Neural progenitor cell (in vitro differentiated cells): ENCODE data around the gene EEIG1. TPM values are rescaled to one million over a fixed set of nuclear protein-coding genes. Genes with fewer than 3 reads are reported as not detected.

Experiments used
- DNase-seq: peaks from one replicate; pipeline ENCODE4 v3.0.0-alpha.2; 2016; ENCODE audit warnings: low spot score
- H2AFZ ChIP-seq: fragments of 200-600 bp; sonication (generic); replicated peaks from 2 replicates; pipeline ENCODE4 v1.6.1; 2016; ENCODE audit warnings: antibody characterized with exemption
- H3F3A ChIP-seq: fragments of 200-600 bp; sonication (generic); 2 replicates; pipeline ENCODE4 v1.6.1; 2016; ENCODE audit warnings: antibody characterized with exemption, low read depth
- H3K27ac ChIP-seq: fragments of 200-600 bp; sonication (generic); 2 replicates; pipeline ENCODE4 v1.5.1; 2016; ENCODE audit warnings: mild to moderate bottlenecking
- H3K27me3 ChIP-seq: fragments of 200-600 bp; sonication (generic); 2 replicates; pipeline ENCODE4 v1.6.1; 2016; ENCODE audit warnings: mild to moderate bottlenecking, moderate library complexity
- H3K36me3 ChIP-seq: fragments of 200-600 bp; sonication (generic); 2 replicates; pipeline ENCODE4 v1.5.1; 2016
- H3K4me1 ChIP-seq: fragments of 200-600 bp; sonication (generic); 2 replicates; pipeline ENCODE4 v1.6.1; 2016; ENCODE audit warnings: mixed run types
- H3K4me2 ChIP-seq: fragments of 200-600 bp; sonication (generic); 2 replicates; pipeline ENCODE4 v1.6.1; 2016
- H3K4me3 ChIP-seq: fragments of 200-600 bp; sonication (generic); 2 replicates; pipeline ENCODE4 v1.5.1; 2016
- H3K79me2 ChIP-seq: fragments of 200-600 bp; sonication (generic); 2 replicates; pipeline ENCODE4 v1.6.1; 2016; ENCODE audit warnings: low read depth
- H3K9ac ChIP-seq: fragments of 200-600 bp; sonication (generic); 2 replicates; pipeline ENCODE4 v1.6.1; 2016
- H3K9me3 ChIP-seq: fragments of 200-600 bp; sonication (generic); 2 replicates; pipeline ENCODE4 v1.5.1; 2016; ENCODE audit warnings: low read depth
- H4K20me1 ChIP-seq: fragments of 200-600 bp; sonication (generic); 2 replicates; pipeline ENCODE4 v1.6.1; 2016; ENCODE audit warnings: low read depth
- H3K27ac Mint-ChIP-seq: 3 replicates; pipeline ENCODE4 v1.8.0; 2021; ENCODE audit warnings: mixed read lengths
- H3K27me3 Mint-ChIP-seq: 2 replicates; pipeline ENCODE4 v1.8.0; 2022; ENCODE audit warnings: low read depth, mild to moderate bottlenecking, inconsistent platforms, moderate library complexity, mixed read lengths; ENCODE audit not compliant: insufficient read depth
- H3K36me3 Mint-ChIP-seq: 3 replicates; pipeline ENCODE4 v1.8.0; 2021; ENCODE audit warnings: mixed read lengths
- H3K4me1 Mint-ChIP-seq: 3 replicates; pipeline ENCODE4 v1.8.0; 2021; ENCODE audit warnings: mixed read lengths
- H3K4me3 Mint-ChIP-seq: 3 replicates; pipeline ENCODE4 v1.8.0; 2021; ENCODE audit warnings: mild to moderate bottlenecking, moderate library complexity, mixed read lengths
- H3K9me3 Mint-ChIP-seq: 3 replicates; pipeline ENCODE4 v1.8.0; 2020; ENCODE audit warnings: mixed read lengths
- EZH2 ChIP-seq: fragments of 200-600 bp; sonication (generic); IDR thresholded peaks from 2 replicates; pipeline ENCODE4 v1.6.1; 2017; ENCODE audit warnings: antibody characterized with exemption, mild to moderate bottlenecking, moderate library complexity
- EZH2phosphoT487 ChIP-seq: fragments of 200-600 bp; sonication (generic); IDR thresholded peaks from 2 replicates; pipeline ENCODE4 v1.6.1; 2017; ENCODE audit warnings: antibody characterized with exemption
- total RNA-seq: library from RNA; depleted of rRNA; stranded (reverse); fragments of >200 nt; gene quantifications from 2 replicates; pipeline ENCODE4 v1.2.3, GENCODE V29; 2015; ENCODE audit warnings: low replicate concordance
- TF ChIP-seq, protein P1 (sequence below): fragments of 200-600 bp; sonication (generic); IDR thresholded peaks from 2 replicates; pipeline ENCODE4 v1.5.1; 2017; ENCODE audit warnings: antibody characterized with exemption, mild to moderate bottlenecking

The EEIG1 gene
- total RNA-seq, 1 donor from 2014 or later, result 8.8 TPM

DNA sequence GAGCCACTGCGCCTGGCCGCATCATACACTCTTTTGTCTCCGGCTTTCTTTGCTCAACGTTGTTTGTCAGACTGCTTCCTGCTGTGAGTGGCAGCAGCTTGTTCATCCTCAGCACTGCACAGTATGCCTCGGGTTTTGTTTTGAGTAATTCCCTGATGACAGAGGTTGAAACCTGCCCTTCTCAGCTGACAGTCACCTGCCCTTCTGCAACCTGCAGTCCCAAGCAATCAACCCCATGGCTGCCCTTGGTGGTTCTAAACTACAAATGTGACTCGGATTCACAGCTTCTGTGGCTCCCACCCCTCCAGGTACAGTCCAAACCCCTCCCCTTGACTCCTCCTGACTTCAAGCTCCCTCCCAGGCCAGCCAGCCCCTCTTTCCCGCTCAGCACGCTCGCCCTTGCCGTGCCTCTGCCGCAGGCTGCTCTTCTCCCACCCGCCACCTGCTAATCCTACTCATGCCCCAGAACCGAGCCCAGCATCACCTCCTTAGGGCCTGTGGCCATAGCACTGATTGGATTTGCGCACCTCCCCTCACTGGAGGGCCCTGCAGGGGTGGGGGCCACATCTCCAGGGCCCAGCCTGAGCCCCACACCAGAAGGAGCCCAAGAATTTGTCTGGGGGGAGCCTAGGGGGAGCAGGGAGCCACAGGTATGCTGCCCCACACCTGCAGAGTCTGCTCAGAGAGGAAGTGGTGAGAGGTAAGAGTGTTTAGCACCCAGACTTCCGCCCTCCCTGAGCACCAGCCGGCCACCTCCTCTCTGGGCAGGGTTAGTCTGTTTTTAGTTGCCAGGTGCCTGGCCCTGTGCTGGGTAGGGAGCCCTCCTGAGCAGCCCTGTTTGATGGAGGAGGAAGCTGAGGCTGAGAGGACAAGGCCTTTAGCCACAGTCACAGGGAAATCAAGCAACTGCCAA is 10.1 kb downstream of the EEIG1 start:
- Mint-ChIP-seq H3K4me3 (peak overlapping the region; percentile 56), H3K27me3 (peaks cover 2% of the 10 kb centered on the region), H3K36me3 (no peaks in the 10 kb centered on the region), H3K9me3 (no peaks in the 10 kb centered on the region), H3K4me1 (peaks cover 76% of the 10 kb centered on the region), H3K27ac (peak overlapping the region; percentile 13)
- TF ChIP-seq EZH2phosphoT487 (no peak), EZH2 (no peak)
- TF ChIP-seq, protein P1, sequence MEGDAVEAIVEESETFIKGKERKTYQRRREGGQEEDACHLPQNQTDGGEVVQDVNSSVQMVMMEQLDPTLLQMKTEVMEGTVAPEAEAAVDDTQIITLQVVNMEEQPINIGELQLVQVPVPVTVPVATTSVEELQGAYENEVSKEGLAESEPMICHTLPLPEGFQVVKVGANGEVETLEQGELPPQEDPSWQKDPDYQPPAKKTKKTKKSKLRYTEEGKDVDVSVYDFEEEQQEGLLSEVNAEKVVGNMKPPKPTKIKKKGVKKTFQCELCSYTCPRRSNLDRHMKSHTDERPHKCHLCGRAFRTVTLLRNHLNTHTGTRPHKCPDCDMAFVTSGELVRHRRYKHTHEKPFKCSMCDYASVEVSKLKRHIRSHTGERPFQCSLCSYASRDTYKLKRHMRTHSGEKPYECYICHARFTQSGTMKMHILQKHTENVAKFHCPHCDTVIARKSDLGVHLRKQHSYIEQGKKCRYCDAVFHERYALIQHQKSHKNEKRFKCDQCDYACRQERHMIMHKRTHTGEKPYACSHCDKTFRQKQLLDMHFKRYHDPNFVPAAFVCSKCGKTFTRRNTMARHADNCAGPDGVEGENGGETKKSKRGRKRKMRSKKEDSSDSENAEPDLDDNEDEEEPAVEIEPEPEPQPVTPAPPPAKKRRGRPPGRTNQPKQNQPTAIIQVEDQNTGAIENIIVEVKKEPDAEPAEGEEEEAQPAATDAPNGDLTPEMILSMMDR, result no peak
- Histone ChIP-seq H4K20me1 (peaks cover 100% of the 10 kb centered on the region), H3K79me2 (peaks cover 100% of the 10 kb centered on the region), H3K4me3 (no peak overlapping the region), H3K27ac (peak overlapping the region; percentile 41), H3K4me2 (no peak overlapping the region), H3K27me3 (no peaks in the 10 kb centered on the region), H3F3A (no peaks in the 10 kb centered on the region), H3K9ac (no peak overlapping the region), H3K4me1 (peaks cover 39% of the 10 kb centered on the region), H3K9me3 (no peaks in the 10 kb centered on the region), H3K36me3 (no peaks in the 10 kb centered on the region), H2AFZ (no peak overlapping the region)
- DNase-seq, result peak; percentile 46

DNA sequence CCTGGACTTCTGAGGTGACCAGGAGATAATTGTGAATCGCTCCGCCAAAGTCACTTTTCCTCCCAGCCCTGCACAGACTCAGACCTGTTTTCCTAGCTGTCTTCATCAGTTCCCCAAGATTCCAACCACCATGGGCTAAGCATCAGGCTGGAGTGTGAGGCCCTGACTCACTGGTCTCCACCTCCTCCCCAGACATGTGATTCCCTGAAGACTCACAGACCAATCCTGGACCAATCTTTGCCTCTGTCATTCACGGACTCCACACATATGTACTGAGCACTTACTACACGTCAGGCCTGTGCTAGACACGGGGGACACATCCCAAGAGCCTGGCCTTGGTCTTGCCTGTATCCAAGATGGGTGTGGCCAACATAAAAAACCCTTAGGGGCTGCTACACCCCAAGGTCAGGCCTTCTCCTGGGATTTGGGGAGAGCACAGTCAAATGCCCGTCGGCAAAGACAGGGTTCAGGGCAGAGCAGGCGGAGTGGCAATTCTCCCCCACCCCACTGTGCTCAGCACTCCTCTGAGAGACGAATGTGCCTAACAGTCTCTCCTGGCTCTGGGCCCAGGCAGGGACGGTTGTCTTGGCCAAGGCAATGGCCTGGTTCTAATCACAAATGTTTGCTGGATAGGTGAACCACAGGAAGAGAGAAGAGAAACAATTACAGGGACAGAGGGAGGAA is 11.9 kb downstream of the EEIG1 start:
- Histone ChIP-seq H3K36me3 (no peaks in the 10 kb centered on the region), H3F3A (no peaks in the 10 kb centered on the region), H3K4me2 (no peak overlapping the region), H3K4me3 (no peak overlapping the region), H3K9ac (no peak overlapping the region), H3K79me2 (peaks cover 98% of the 10 kb centered on the region), H4K20me1 (peaks cover 100% of the 10 kb centered on the region), H3K27me3 (no peaks in the 10 kb centered on the region), H3K9me3 (no peaks in the 10 kb centered on the region), H3K4me1 (peaks cover 32% of the 10 kb centered on the region), H3K27ac (no peak overlapping the region), H2AFZ (no peak overlapping the region)
- H3K9me3 Mint-ChIP-seq, result no peaks in the 10 kb centered on the region
- H3K4me1 Mint-ChIP-seq, result peaks cover 71% of the 10 kb centered on the region
- peak overlapping the region; percentile 69 for H3K27ac Mint-ChIP-seq
- no peak overlapping the region for H3K4me3 Mint-ChIP-seq
- no peaks in the 10 kb centered on the region for H3K36me3 Mint-ChIP-seq
- no peak for DNase-seq
- peaks cover 2% of the 10 kb centered on the region for H3K27me3 Mint-ChIP-seq
- TF ChIP-seq EZH2, result no peak
- TF ChIP-seq EZH2phosphoT487, result no peak
- TF ChIP-seq, protein P1, result no peak

DNA sequence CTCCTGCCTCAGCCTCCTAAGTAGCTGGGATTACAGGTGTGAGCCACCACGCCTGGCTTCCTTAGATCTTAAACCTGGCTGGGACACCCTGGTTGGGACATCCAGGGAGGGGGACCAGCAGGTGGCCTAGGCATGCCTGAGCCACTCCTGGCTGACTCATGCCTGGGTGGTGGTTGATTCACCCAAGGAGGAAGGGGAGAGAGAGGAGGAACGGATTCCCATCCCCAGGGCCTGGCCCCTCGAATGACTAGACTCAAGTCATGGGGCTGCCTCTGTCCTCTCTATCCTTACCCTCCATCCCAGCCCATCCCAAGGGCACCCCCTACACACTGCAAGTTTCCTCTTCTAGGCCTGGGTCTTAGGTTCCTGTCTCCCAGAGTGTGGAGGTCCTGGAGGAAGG is 12.7 kb downstream of the EEIG1 start:
- H3K36me3 Mint-ChIP-seq, result no peaks in the 10 kb centered on the region
- no peak overlapping the region for H3K4me2 ChIP-seq
- H2AFZ ChIP-seq, result no peak overlapping the region
- H3F3A ChIP-seq, result no peaks in the 10 kb centered on the region
- no peak overlapping the region for H3K9ac ChIP-seq
- H3K4me1 ChIP-seq, result peaks cover 29% of the 10 kb centered on the region
- no peak overlapping the region for H3K4me3 Mint-ChIP-seq
- H3K36me3 ChIP-seq, result no peaks in the 10 kb centered on the region
- no peaks in the 10 kb centered on the region for H3K9me3 Mint-ChIP-seq
- H3K4me1 Mint-ChIP-seq, result peaks cover 72% of the 10 kb centered on the region
- no peaks in the 10 kb centered on the region for H3K27me3 ChIP-seq
- H3K27ac ChIP-seq, result no peak overlapping the region
- H3K27me3 Mint-ChIP-seq, result peaks cover 2% of the 10 kb centered on the region
- peaks cover 100% of the 10 kb centered on the region for H4K20me1 ChIP-seq
- peaks cover 98% of the 10 kb centered on the region for H3K79me2 ChIP-seq
- H3K4me3 ChIP-seq, result no peak overlapping the region
- peak overlapping the region; percentile 44 for H3K27ac Mint-ChIP-seq
- DNase-seq, result no peak
- TF ChIP-seq, protein P1, result no peak
- TF ChIP-seq EZH2 (no peak), EZH2phosphoT487 (no peak)
- no peaks in the 10 kb centered on the region for H3K9me3 ChIP-seq
